Liver (tissue), 9 donors: Measurements from ENCODE around the gene RFLNA. TPM values are rescaled to one million over a fixed set of nuclear protein-coding genes. Genes with fewer than 3 reads are reported as not detected.

Experiments used
- DNase-seq: peaks from one replicate; pipeline ENCODE4 v3.0.0-alpha.2; 2017; ENCODE audit warnings: low spot score
- H3K27ac ChIP-seq, 2 donors: one replicate each; pipeline ENCODE4 v1.7.0; 2013; ENCODE audit warnings: inconsistent platforms in 2 of 2, low read length in 2 of 2, control low read depth in 1 of 2, low read depth in 1 of 2, mild to moderate bottlenecking in 1 of 2
- H3K27me3 ChIP-seq, 4 donors: one replicate each; pipeline versions ENCODE4 v1.6.1 to v1.7.0; 2013; ENCODE audit warnings: low read length in 3 of 4, inconsistent platforms in 1 of 4, mild to moderate bottlenecking in 1 of 4, moderate library complexity in 1 of 4; ENCODE audit not compliant: control insufficient read depth in 4 of 4, insufficient read depth in 4 of 4
- H3K36me3 ChIP-seq, 4 donors: one replicate each; pipeline versions ENCODE4 v1.6.1 to v1.7.0; 2013; ENCODE audit warnings: low read length in 3 of 4, mild to moderate bottlenecking in 3 of 4, low read depth in 1 of 4, moderate library complexity in 1 of 4; ENCODE audit not compliant: control insufficient read depth in 4 of 4, insufficient read depth in 3 of 4
- H3K4me1 ChIP-seq, 4 donors: one replicate each; pipeline versions ENCODE4 v1.6.1 to v1.7.0; 2013; ENCODE audit warnings: low read length in 3 of 4, mild to moderate bottlenecking in 3 of 4, moderate library complexity in 1 of 4; ENCODE audit not compliant: control insufficient read depth in 4 of 4, insufficient read depth in 4 of 4
- H3K4me3 ChIP-seq, 3 donors: one replicate each; pipeline versions ENCODE4 v1.6.1 to v1.7.0; 2013; ENCODE audit warnings: low read length in 3 of 3, control low read depth in 1 of 3, low read depth in 1 of 3, mild to moderate bottlenecking in 1 of 3
- H3K9ac ChIP-seq, 2 donors: one replicate each; pipeline ENCODE4 v1.7.0; 2013; ENCODE audit warnings: low read length in 2 of 2, mild to moderate bottlenecking in 2 of 2, moderate library complexity in 2 of 2, control low read depth in 1 of 2, low read depth in 1 of 2
- H3K9me3 ChIP-seq, 4 donors: one replicate each; pipeline versions ENCODE4 v1.6.1 to v1.7.0; 2013; ENCODE audit warnings: low read length in 3 of 4; ENCODE audit not compliant: control insufficient read depth in 4 of 4
- ATF3 ChIP-seq: IDR thresholded peaks from 2 replicates; pipeline ENCODE4 v1.6.1; 2016; ENCODE audit warnings: antibody characterized with exemption
- CTCF ChIP-seq: fragments of 150-350 bp; IDR thresholded peaks from 2 replicates; pipeline ENCODE4 v1.5.1; 2017; ENCODE audit warnings: improper control_type of control experiment, low read depth, low read length; ENCODE audit not compliant: missing input control
- EGR1 ChIP-seq, 2 donors: IDR thresholded peaks; 2 replicates each; pipeline ENCODE4 v1.6.1; 2016 to 2018; ENCODE audit warnings: antibody characterized with exemption in 2 of 2, low read depth in 2 of 2
- FOXA1 ChIP-seq: IDR thresholded peaks from 2 replicates; pipeline ENCODE4 v1.6.1; 2016; ENCODE audit warnings: antibody characterized with exemption
- FOXA2 ChIP-seq: IDR thresholded peaks from 2 replicates; pipeline ENCODE4 v1.6.1; 2016; ENCODE audit warnings: antibody characterized with exemption
- GABPA ChIP-seq, 2 donors: IDR thresholded peaks in 1 of 2; conservative IDR thresholded peaks in 1 of 2; 2 replicates each; pipeline ENCODE4 v1.6.1; 2016; ENCODE audit warnings: antibody characterized with exemption in 2 of 2, mild to moderate bottlenecking in 1 of 2, moderate library complexity in 1 of 2
- HNF4A ChIP-seq, 2 donors: conservative IDR thresholded peaks; 2 replicates each; pipeline ENCODE4 v1.6.1; 2016; ENCODE audit warnings: antibody characterized with exemption in 2 of 2, mild to moderate bottlenecking in 2 of 2
- HNF4G ChIP-seq: IDR thresholded peaks from 2 replicates; pipeline ENCODE4 v1.6.1; 2016; ENCODE audit warnings: antibody characterized with exemption
- JUND ChIP-seq, 2 donors: IDR thresholded peaks; 2 replicates each; pipeline ENCODE4 v1.6.1; 2016; ENCODE audit warnings: antibody characterized with exemption in 2 of 2
- MAX ChIP-seq: IDR thresholded peaks from 2 replicates; pipeline ENCODE4 v1.6.1; 2016; ENCODE audit warnings: antibody characterized with exemption
- NR2F2 ChIP-seq: IDR thresholded peaks from 2 replicates; pipeline ENCODE4 v1.6.1; 2016; ENCODE audit warnings: antibody characterized with exemption
- RAD21 ChIP-seq, 2 donors: IDR thresholded peaks; 2 replicates each; pipeline ENCODE4 v1.6.1; 2016; ENCODE audit warnings: antibody characterized with exemption in 2 of 2, mild to moderate bottlenecking in 2 of 2
- REST ChIP-seq: IDR thresholded peaks from 2 replicates; pipeline ENCODE4 v1.6.1; 2016; ENCODE audit warnings: antibody characterized with exemption, mild to moderate bottlenecking
- RXRA ChIP-seq, 2 donors: IDR thresholded peaks; 2 replicates each; pipeline ENCODE4 v1.6.1; 2017 to 2018; ENCODE audit warnings: antibody characterized with exemption in 2 of 2, mild to moderate bottlenecking in 1 of 2
- SP1 ChIP-seq: IDR thresholded peaks from 2 replicates; pipeline ENCODE4 v1.6.1; 2018; ENCODE audit warnings: antibody characterized with exemption, mild to moderate bottlenecking
- TAF1 ChIP-seq: conservative IDR thresholded peaks from 2 replicates; pipeline ENCODE4 v1.6.1; 2016; ENCODE audit warnings: antibody characterized with exemption, mild to moderate bottlenecking
- YY1 ChIP-seq: IDR thresholded peaks from 2 replicates; pipeline ENCODE4 v1.6.1; 2016; ENCODE audit warnings: antibody characterized with exemption, mild to moderate bottlenecking
- WGBS: extraction: QIAGEN DNeasy Blood & Tissue Kit; methylation state at CpG from one replicate; pipeline ENCODE4 v1.1.7; 2013; 5-methylcytosine and 5-hydroxymethylcytosine counted together
- polyA plus RNA-seq, 2 donors: library from polyadenylated mRNA; stranded (reverse) in 1 of 2; unstranded in 1 of 2; fragments of 200-250 nt in 1 of 2; fragments of >200 nt in 1 of 2; fragmentation: Nextera tagmentation in 1 of 2; extraction: Ambion mirVana in 1 of 2; gene quantifications; one replicate each; pipeline versions ENCODE4 v1.2.1 to v1.2.3, GENCODE V29; 2013 to 2015
- total RNA-seq, 2 donors: library from RNA; depleted of rRNA; stranded (reverse); fragments of >200 nt; gene quantifications; one replicate each; pipeline ENCODE4 v1.2.3, GENCODE V29; 2014
- donor health status: healthy.
- donor health status: healthy.
- donor health status: healthy.
- donor health status: healthy.
- donor health status: healthy.

RFLNA gene
- total and polyA plus RNA-seq, 4 donors, result 0.05 TPM; not detected in 2

GRCh38 chr12:124337622-124338021 lies 42.7 kb downstream of the RFLNA start:
- no peak overlapping the region for H3K27ac ChIP-seq
- no peak for TF ChIP-seq YY1
- no peak for TF ChIP-seq HNF4G
- no peak for TF ChIP-seq TAF1
- no peak for TF ChIP-seq FOXA2
- TF ChIP-seq EGR1 (IDR thresholded peaks at IDR 0.05; ENCODE audit: low read depth in 2 of 2), result no peak
- no peak for TF ChIP-seq JUND (IDR thresholded peaks at IDR 0.05)
- H3K4me3 ChIP-seq, result no peak overlapping the region
- no peak overlapping the region for H3K9ac ChIP-seq
- H3K4me1 ChIP-seq, result no peaks in the 10 kb centered on the region
- no peaks in the 10 kb centered on the region for H3K9me3 ChIP-seq
- peaks cover 13 to 75% (median 28%) of the 10 kb centered on the region in 4 donors for H3K36me3 ChIP-seq
- no peak for DNase-seq
- WGBS, result 90% methylated on average over 14 of the region's 14 CpGs
- H3K27me3 ChIP-seq, result no peaks in the 10 kb centered on the region

- 97% methylated on average over 6 of the region's 6 CpGs for WGBS
- Histone ChIP-seq H3K9ac (no peak overlapping the region), H3K4me1 (no peaks in the 10 kb centered on the region), H3K27ac (no peak overlapping the region), H3K4me3 (no peak overlapping the region), H3K27me3 (no peaks in the 10 kb centered on the region), H3K9me3 (no peaks in the 10 kb centered on the region), H3K36me3 (peaks cover 15 to 76% (median 31%) of the 10 kb centered on the region in 4 donors)
- DNase-seq, result no peak
- TF ChIP-seq EGR1 (IDR thresholded peaks at IDR 0.05; ENCODE audit: low read depth in 2 of 2) (no peak), CTCF (no peak), SP1 (no peak), MAX (no peak), FOXA1 (no peak), ATF3 (no peak)
These were observed 43.6 kb downstream of the RFLNA start for GRCh38 chr12:124338448-124338847.

GRCh38 chr12:124338876-124339603 lies 44.1 kb downstream of the RFLNA start:
- no peak for TF ChIP-seq NR2F2
- TF ChIP-seq HNF4G, result no peak
- no peak for TF ChIP-seq MAX
- no peak for TF ChIP-seq YY1
- no peak for TF ChIP-seq HNF4A (conservative IDR thresholded peaks at IDR 0.05)
- no peak for TF ChIP-seq FOXA2
- no peak for TF ChIP-seq SP1
- TF ChIP-seq RXRA (IDR thresholded peaks at IDR 0.05), result no peak
- TF ChIP-seq ATF3, result no peak
- TF ChIP-seq RAD21 (IDR thresholded peaks at IDR 0.05), result no peak
- no peak for TF ChIP-seq GABPA (IDR thresholded peaks at IDR 0.05 in 1 of 2, conservative IDR thresholded peaks at IDR 0.05 in 1 of 2)
- no peak for TF ChIP-seq TAF1
- no peak for TF ChIP-seq EGR1 (IDR thresholded peaks at IDR 0.05; ENCODE audit: low read depth in 2 of 2)
- no peak for TF ChIP-seq REST
- no peak for TF ChIP-seq FOXA1
- TF ChIP-seq CTCF, result no peak
- Histone ChIP-seq H3K27ac (no peak overlapping the region), H3K4me3 (no peak overlapping the region), H3K4me1 (no peaks in the 10 kb centered on the region), H3K27me3 (no peaks in the 10 kb centered on the region), H3K9me3 (no peaks in the 10 kb centered on the region), H3K36me3 (peaks cover 17 to 78% (median 30%) of the 10 kb centered on the region in 4 donors), H3K9ac (no peak overlapping the region)
- no peak for DNase-seq
- 97% methylated on average over 3 of the region's 3 CpGs for WGBS
